ENCODE results near the gene TICAM2.
A peak's percentile ranks its signal among the peaks of the same experiment; 100 is the strongest.

DNA sequence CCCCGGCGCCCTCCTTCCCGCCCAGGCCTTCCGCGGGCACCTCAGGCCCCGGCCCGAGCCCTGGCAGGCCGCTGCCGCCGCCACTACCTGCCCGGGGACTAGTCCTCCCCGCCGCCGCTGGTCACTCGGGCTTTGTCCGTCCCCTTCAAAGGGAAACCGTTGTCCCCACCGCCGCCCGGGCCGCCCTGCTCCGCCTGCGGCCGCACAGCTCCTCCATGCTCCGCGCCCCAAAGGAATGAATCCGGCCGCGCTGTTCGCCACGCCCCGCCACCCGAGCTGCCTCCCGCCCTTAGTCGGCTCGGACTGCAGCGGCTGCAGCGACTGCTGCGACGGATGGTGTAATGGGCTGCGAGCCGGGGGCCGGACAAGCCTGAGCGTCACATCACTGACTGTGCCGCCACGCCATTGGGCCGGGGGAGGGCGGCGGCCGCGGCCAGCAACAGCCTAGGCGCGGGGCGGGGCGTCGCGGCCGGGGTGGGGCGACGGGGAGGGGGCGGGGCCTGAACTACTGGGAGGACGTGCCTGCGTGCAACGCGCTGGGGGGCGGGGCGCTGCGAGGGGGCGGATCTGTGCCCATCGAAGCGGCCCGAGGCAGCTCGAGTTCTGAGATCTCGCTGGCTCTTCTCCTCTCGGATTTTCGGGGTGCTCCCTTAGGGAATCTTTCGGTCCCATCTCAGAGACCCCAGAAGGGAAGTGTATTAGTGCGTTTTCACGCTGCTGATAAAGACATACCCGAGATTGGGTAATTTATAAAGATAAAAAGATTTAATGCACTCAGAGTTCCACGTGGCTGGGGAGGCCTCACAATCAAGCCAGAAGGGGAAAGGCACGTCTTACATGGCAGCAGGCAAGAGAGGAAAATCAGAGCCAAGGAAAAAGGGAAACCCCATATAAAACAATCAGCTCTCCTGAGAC, 57.6 kb downstream of the TICAM2 start, which contains the start of gene FEM1C:
- TF ChIP-seq, protein P1, sequence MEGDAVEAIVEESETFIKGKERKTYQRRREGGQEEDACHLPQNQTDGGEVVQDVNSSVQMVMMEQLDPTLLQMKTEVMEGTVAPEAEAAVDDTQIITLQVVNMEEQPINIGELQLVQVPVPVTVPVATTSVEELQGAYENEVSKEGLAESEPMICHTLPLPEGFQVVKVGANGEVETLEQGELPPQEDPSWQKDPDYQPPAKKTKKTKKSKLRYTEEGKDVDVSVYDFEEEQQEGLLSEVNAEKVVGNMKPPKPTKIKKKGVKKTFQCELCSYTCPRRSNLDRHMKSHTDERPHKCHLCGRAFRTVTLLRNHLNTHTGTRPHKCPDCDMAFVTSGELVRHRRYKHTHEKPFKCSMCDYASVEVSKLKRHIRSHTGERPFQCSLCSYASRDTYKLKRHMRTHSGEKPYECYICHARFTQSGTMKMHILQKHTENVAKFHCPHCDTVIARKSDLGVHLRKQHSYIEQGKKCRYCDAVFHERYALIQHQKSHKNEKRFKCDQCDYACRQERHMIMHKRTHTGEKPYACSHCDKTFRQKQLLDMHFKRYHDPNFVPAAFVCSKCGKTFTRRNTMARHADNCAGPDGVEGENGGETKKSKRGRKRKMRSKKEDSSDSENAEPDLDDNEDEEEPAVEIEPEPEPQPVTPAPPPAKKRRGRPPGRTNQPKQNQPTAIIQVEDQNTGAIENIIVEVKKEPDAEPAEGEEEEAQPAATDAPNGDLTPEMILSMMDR (IDR thresholded peaks at IDR 0.05; ENCODE audit: control extremely low read depth in 1 of 3, insufficient read depth in 1 of 3, low read depth in 1 of 3, low read length in 3 of 3) = no peak
- no peak for TF ChIP-seq BCL11A (IDR thresholded peaks at IDR 0.05; ENCODE audit: low read depth in 2 of 2, low read length in 2 of 2)
- TF ChIP-seq SP1 (IDR thresholded peaks at IDR 0.05; ENCODE audit: low read depth, low read length) = 0 out of 2 replicates have a peak, but pooled peaks have one; percentile 45
- TF ChIP-seq POLR2A (IDR thresholded peaks at IDR 0.05; ENCODE audit: control extremely low read depth in 1 of 2, low read depth in 2 of 2, low read length in 2 of 2) = peak; percentile 87 to 96
- peak; percentile 99 for TF ChIP-seq TAF1 (IDR thresholded peaks at IDR 0.05; ENCODE audit: low read depth, low read length)
- peak; percentile 56; the same call in 1 of the 2 replicates for TF ChIP-seq GTF2F1 (IDR thresholded peaks at IDR 0.05; ENCODE audit: borderline replicate concordance, low read depth, low read length)
- no peak for TF ChIP-seq FOSL1 (IDR thresholded peaks at IDR 0.05; ENCODE audit: insufficient read depth, low read depth, low read length)
- TF ChIP-seq SIX5 (IDR thresholded peaks at IDR 0.05; ENCODE audit: low read depth, low read length) = no peak
- TF ChIP-seq EGR1 (IDR thresholded peaks at IDR 0.05; ENCODE audit: borderline replicate concordance, low read depth, low read length) = no peak
- TF ChIP-seq, protein P2, sequence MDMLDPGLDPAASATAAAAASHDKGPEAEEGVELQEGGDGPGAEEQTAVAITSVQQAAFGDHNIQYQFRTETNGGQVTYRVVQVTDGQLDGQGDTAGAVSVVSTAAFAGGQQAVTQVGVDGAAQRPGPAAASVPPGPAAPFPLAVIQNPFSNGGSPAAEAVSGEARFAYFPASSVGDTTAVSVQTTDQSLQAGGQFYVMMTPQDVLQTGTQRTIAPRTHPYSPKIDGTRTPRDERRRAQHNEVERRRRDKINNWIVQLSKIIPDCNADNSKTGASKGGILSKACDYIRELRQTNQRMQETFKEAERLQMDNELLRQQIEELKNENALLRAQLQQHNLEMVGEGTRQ (IDR thresholded peaks at IDR 0.05; ENCODE audit: low read length) = no peak

Measured in H1 (cell line).